ENCODE measurements around the gene CA6.
"Not testable (repeated sequence)": the region's sequence is repeated elsewhere in the genome, so short reads cannot be mapped to it uniquely, and the experiment has no call there.

Gene CA6

GRCh38 chr1:8968902-8969301, 23.2 kb downstream of the CA6 start:
- in situ Hi-C loops (cut with MboI; ENCODE audit: low sequenced_read_pairs): not testable (repeated sequence)

GRCh38 chr1:8969937-8970336, 24.3 kb downstream of the CA6 start:
- in situ Hi-C loops (cut with MboI; ENCODE audit: low sequenced_read_pairs): no loop called here

GRCh38 chr1:8970870-8971337, 25.2 kb downstream of the CA6 start:
- in situ Hi-C loops (cut with MboI; ENCODE audit: low sequenced_read_pairs): no loop called here

- in situ Hi-C loops (cut with MboI; ENCODE audit: low sequenced_read_pairs): no loop called here
These were observed 28.9 kb downstream of the CA6 start for GRCh38 chr1:8974551-8974950.

- in situ Hi-C loops (cut with MboI; ENCODE audit: low sequenced_read_pairs): no loop called here
These were observed 30.7 kb downstream of the CA6 start for GRCh38 chr1:8976338-8976737.

GRCh38 chr1:8976896-8977450, 31.3 kb downstream of the CA6 start:
- in situ Hi-C loops (cut with MboI; ENCODE audit: low sequenced_read_pairs): no loop called here

GRCh38 chr1:8980656-8981055, 35.0 kb downstream of the CA6 start:
- in situ Hi-C loops (cut with MboI; ENCODE audit: low sequenced_read_pairs): no loop called here

GRCh38 chr1:8981169-8981568, 35.5 kb downstream of the CA6 start:
- in situ Hi-C loops (cut with MboI; ENCODE audit: low sequenced_read_pairs): no loop called here

GRCh38 chr1:8984203-8984602, 38.5 kb downstream of the CA6 start:
- in situ Hi-C loops (cut with MboI; ENCODE audit: low sequenced_read_pairs): no loop called here

GRCh38 chr1:8984990-8985389, 39.3 kb downstream of the CA6 start:
- in situ Hi-C loops (cut with MboI; ENCODE audit: low sequenced_read_pairs): no loop called here

- in situ Hi-C loops (cut with MboI; ENCODE audit: low sequenced_read_pairs): no loop called here
These were observed 40.5 kb downstream of the CA6 start for GRCh38 chr1:8985915-8986813.

GRCh38 chr1:8986814-8987190, 41.1 kb downstream of the CA6 start:
- in situ Hi-C loops (cut with MboI; ENCODE audit: low sequenced_read_pairs): no loop called here

- in situ Hi-C loops (cut with MboI; ENCODE audit: low sequenced_read_pairs): no loop called here
These were observed 42.4 kb downstream of the CA6 start for GRCh38 chr1:8987881-8988617.

- in situ Hi-C loops (cut with MboI; ENCODE audit: low sequenced_read_pairs): no loop called here
These were observed 42.9 kb downstream of the CA6 start for GRCh38 chr1:8988618-8988967.

GRCh38 chr1:8989061-8989460, 43.4 kb downstream of the CA6 start:
- in situ Hi-C loops (cut with MboI; ENCODE audit: low sequenced_read_pairs): no loop called here

GRCh38 chr1:8989821-8990220, 44.2 kb downstream of the CA6 start:
- in situ Hi-C loops (cut with MboI; ENCODE audit: low sequenced_read_pairs): no loop called here

GRCh38 chr1:8992936-8993687, 47.4 kb downstream of the CA6 start:
- in situ Hi-C loops (cut with MboI; ENCODE audit: low sequenced_read_pairs): no loop called here

GRCh38 chr1:8993962-8994675, 48.5 kb downstream of the CA6 start:
- in situ Hi-C loops (cut with MboI; ENCODE audit: low sequenced_read_pairs): not testable (repeated sequence)

- in situ Hi-C loops (cut with MboI; ENCODE audit: low sequenced_read_pairs): not testable (repeated sequence)
These were observed 56.0 kb downstream of the CA6 start for GRCh38 chr1:9001534-9002214.

- in situ Hi-C loops (cut with MboI; ENCODE audit: low sequenced_read_pairs): not testable (repeated sequence)
These were observed 56.5 kb downstream of the CA6 start for GRCh38 chr1:9002215-9002560.

Measured in HL-60/S4 treated with phorbol 12-myristate 13-acetate at 8.2 ng/mL for 4 days and 3 days (cell line).